Transverse colon (tissue), 3 donors: ENCODE results near the gene RPS6KA3.

ENCODE experiments used
- POLR2A ChIP-seq: fragments of 450-650 bp; IDR thresholded peaks from one replicate; pipeline ENCODE4 v1.6.1; 2016; ENCODE audit warnings: antibody characterized with exemption, mild to moderate bottlenecking, moderate library complexity
- TF ChIP-seq, protein P1 (sequence below), 5 experiments: fragments of 200-600 bp in 3 of 5; fragments of 450-650 bp in 2 of 5; sonication (generic) in 3 of 5; IDR thresholded peaks; 1 replicate in 2 of 5; 2 replicates in 3 of 5; pipeline ENCODE4 v1.5.1; 2016 to 2017; ENCODE audit warnings: antibody characterized with exemption in 5 of 5, inconsistent platforms in 3 of 5, mild to moderate bottlenecking in 2 of 5, moderate library complexity in 1 of 5

- TF ChIP-seq, protein P1, sequence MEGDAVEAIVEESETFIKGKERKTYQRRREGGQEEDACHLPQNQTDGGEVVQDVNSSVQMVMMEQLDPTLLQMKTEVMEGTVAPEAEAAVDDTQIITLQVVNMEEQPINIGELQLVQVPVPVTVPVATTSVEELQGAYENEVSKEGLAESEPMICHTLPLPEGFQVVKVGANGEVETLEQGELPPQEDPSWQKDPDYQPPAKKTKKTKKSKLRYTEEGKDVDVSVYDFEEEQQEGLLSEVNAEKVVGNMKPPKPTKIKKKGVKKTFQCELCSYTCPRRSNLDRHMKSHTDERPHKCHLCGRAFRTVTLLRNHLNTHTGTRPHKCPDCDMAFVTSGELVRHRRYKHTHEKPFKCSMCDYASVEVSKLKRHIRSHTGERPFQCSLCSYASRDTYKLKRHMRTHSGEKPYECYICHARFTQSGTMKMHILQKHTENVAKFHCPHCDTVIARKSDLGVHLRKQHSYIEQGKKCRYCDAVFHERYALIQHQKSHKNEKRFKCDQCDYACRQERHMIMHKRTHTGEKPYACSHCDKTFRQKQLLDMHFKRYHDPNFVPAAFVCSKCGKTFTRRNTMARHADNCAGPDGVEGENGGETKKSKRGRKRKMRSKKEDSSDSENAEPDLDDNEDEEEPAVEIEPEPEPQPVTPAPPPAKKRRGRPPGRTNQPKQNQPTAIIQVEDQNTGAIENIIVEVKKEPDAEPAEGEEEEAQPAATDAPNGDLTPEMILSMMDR (IDR thresholded peaks at IDR 0.05), result no peak
- no peak for TF ChIP-seq POLR2A
Observed at GRCh38 chrX:20181598-20182329, 84.9 kb downstream of the RPS6KA3 start.
